Measurements from ENCODE around the gene TMOD3. TPM values are rescaled to one million over a fixed set of nuclear protein-coding genes. Genes with fewer than 3 reads are reported as not detected.
"Not testable (repeated sequence)": the region's sequence is repeated elsewhere in the genome, so short reads cannot be mapped to it uniquely, and the experiment has no call there.

TMOD3 gene
- polyA plus RNA-seq, 1 experiment: 5.8 TPM

- no peaks in the 10 kb centered on the region for H3K36me3 ChIP-seq (ENCODE audit: control insufficient read depth, insufficient read depth, low read length)
- no peak for DNase-seq (ENCODE audit: low read depth)
- TF ChIP-seq, protein P1, sequence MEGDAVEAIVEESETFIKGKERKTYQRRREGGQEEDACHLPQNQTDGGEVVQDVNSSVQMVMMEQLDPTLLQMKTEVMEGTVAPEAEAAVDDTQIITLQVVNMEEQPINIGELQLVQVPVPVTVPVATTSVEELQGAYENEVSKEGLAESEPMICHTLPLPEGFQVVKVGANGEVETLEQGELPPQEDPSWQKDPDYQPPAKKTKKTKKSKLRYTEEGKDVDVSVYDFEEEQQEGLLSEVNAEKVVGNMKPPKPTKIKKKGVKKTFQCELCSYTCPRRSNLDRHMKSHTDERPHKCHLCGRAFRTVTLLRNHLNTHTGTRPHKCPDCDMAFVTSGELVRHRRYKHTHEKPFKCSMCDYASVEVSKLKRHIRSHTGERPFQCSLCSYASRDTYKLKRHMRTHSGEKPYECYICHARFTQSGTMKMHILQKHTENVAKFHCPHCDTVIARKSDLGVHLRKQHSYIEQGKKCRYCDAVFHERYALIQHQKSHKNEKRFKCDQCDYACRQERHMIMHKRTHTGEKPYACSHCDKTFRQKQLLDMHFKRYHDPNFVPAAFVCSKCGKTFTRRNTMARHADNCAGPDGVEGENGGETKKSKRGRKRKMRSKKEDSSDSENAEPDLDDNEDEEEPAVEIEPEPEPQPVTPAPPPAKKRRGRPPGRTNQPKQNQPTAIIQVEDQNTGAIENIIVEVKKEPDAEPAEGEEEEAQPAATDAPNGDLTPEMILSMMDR (IDR thresholded peaks at IDR 0.05; ENCODE audit: insufficient read depth, low read depth, low read length): no peak
- CTCF ChIA-PET: interaction anchor here (0.6 to 1.2 kb wide), 3 partner anchors 9 to 329 kb away, joined by 3 to 5 read pairs (median 3); no protein-coding TSS in a partner anchor
- POLR2A ChIA-PET: interaction anchor here (0.8 kb wide), 1 partner anchor 25 kb away, joined by 6 read pairs; no protein-coding TSS in a partner anchor
- H3K27me3 ChIP-seq (ENCODE audit: control insufficient read depth, insufficient read depth, low read length): no peaks in the 10 kb centered on the region
- H3K4me3 ChIP-seq (ENCODE audit: low read depth, low read length): no peak overlapping the region
These were observed 50.1 kb downstream of the TMOD3 start for GRCh38 chr15:51879555-51879954.

DNA sequence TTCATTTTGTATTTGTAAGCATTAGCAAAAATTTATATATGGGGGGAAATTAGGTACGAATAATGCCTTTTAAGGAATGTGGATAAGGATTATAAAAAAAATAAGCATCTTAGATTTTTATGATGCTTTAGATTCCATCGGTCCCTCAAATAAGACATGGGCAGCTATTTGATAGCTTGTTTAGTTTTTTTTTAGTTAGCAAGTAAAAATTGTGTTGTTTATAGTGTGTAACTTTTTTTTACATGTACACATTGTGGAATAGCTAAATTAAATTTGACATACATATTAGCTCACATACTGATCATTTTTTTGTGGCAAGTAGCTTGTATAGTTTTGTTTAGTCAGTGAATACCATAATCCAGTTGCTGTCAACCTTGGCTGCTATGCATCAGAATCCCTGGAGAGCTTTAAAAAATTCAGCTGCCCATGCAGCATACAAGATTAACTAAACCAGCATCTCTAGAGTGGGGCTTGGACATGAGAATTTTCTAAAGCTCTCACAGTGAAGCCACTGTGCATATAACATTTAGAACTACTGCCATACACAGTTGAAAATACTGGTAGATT, 53.9 kb downstream of the TMOD3 start:
- ChIA-PET POLR2A (interaction anchor here (0.6 to 0.9 kb wide), 3 partner anchors 8 to 137 kb away, joined by 3 to 9 read pairs (median 5); no protein-coding TSS in a partner anchor), CTCF (interaction anchor here (0.8 to 2.2 kb wide), 3 partner anchors 35 to 290 kb away, joined by 3 to 6 read pairs (median 3); no protein-coding TSS in a partner anchor)
- H3K4me3 ChIP-seq (ENCODE audit: low read depth, low read length): no peak overlapping the region
- no peaks in the 10 kb centered on the region; the same call in 1 of the 2 replicates for H3K36me3 ChIP-seq (ENCODE audit: control insufficient read depth, insufficient read depth, low read length)
- no peaks in the 10 kb centered on the region for H3K27me3 ChIP-seq (ENCODE audit: control insufficient read depth, insufficient read depth, low read length)
- TF ChIP-seq, protein P1 (IDR thresholded peaks at IDR 0.05; ENCODE audit: insufficient read depth, low read depth, low read length): no peak
- peak; percentile 31 for DNase-seq (ENCODE audit: low read depth)

- Histone ChIP-seq H3K36me3 (ENCODE audit: control insufficient read depth, insufficient read depth, low read length) (no peaks in the 10 kb centered on the region; the same call in 1 of the 2 replicates), H3K27me3 (ENCODE audit: control insufficient read depth, insufficient read depth, low read length) (no peaks in the 10 kb centered on the region), H3K4me3 (ENCODE audit: low read depth, low read length) (no peak overlapping the region)
- TF ChIP-seq, protein P1 (IDR thresholded peaks at IDR 0.05; ENCODE audit: insufficient read depth, low read depth, low read length): no peak
- DNase-seq (ENCODE audit: low read depth): no peak
- CTCF ChIA-PET: interaction anchor here (0.8 to 2.2 kb wide), 3 partner anchors 34 to 290 kb away, joined by 3 to 6 read pairs (median 3); no protein-coding TSS in a partner anchor
- POLR2A ChIA-PET: no interaction called here
These were observed 54.6 kb downstream of the TMOD3 start for GRCh38 chr15:51884041-51884440.

DNA sequence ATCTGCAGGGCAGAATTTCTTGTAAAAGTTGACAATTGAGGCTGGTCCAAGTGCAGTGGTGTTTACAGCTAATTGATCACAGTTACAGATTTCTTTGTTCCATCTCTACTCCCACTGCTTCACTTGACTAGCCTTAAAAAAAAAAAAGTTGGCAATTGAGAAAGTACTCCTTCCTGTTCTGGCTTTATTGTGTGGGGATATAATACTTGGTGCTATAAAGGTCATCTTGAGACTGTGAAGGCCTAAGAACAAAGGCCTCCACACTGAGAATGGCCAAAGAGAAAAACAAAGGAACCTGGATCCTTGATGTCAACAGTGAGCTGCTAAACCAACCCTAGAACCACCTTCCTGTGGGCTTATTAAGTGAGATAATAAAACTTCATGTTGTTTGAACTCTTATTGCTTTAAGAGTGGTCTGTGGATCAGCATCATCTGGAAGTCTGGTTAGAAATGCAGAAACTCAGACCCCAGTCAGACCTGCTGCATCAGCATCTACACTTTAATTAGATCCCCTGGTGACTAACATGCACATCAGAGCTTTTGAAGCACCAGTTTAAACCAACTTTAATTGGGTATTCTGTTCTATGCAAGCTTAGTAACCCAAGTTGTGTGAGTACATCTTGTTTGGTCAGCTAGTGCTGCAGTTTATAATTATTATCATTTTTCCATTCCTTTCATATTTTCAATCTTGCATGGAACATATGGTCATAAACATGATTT, 55.2 kb downstream of the TMOD3 start:
- POLR2A ChIA-PET: no interaction called here
- no peak for DNase-seq (ENCODE audit: low read depth)
- Histone ChIP-seq H3K27me3 (ENCODE audit: control insufficient read depth, insufficient read depth, low read length) (no peaks in the 10 kb centered on the region), H3K4me3 (ENCODE audit: low read depth, low read length) (no peak overlapping the region), H3K36me3 (ENCODE audit: control insufficient read depth, insufficient read depth, low read length) (peaks cover 1% of the 10 kb centered on the region)
- CTCF ChIA-PET: interaction anchor here (2.2 kb wide), 1 partner anchor 33 kb away, joined by 6 read pairs; no protein-coding TSS in a partner anchor
- TF ChIP-seq, protein P1 (IDR thresholded peaks at IDR 0.05; ENCODE audit: insufficient read depth, low read depth, low read length): no peak

DNA sequence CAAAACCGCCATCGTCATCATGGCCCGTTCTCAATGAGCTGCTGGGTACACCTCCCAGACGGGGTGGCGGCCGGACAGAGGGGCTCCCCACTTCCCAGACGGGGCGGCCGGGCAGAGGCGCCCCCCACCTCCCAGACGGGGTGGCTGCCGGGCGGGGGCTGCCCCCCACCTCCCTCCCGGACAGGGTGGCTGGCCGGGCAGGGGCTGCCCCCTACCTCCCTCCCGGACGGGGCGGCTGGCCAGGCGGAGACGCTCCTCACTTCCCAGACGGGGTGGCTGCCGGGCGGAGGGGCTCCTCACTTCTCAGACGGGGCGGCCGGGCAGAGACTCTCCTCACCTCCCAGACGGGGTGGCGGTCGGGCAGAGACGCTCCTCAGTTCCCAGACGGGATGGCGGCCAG, 56.3 kb downstream of the TMOD3 start:
- DNase-seq (ENCODE audit: low read depth); H3K36me3 ChIP-seq (ENCODE audit: control insufficient read depth, insufficient read depth, low read length): not testable (repeated sequence)
- CTCF ChIA-PET: interaction anchor here (2.2 kb wide), 1 partner anchor 32 kb away, joined by 6 read pairs; no protein-coding TSS in a partner anchor

More for the DNA sequence above, 56.3 kb downstream of the TMOD3 start:
- H3K27me3 ChIP-seq (ENCODE audit: control insufficient read depth, insufficient read depth, low read length); POLR2A ChIA-PET; H3K4me3 ChIP-seq (ENCODE audit: low read depth, low read length): not testable (repeated sequence)
